H1 (cell line): ENCODE data around the gene COA5. TPM values are rescaled to one million over a fixed set of nuclear protein-coding genes. Genes with fewer than 3 reads are reported as not detected.

Experiments used
- CTCF ChIA-PET: fragments of 300-600 bp; sonication (Branson Sonifier 250); formaldehyde crosslinking; loops from one replicate; lab custom pipeline; 2021; ENCODE audit not compliant: partially characterized antibody; lab: Charles Lee
- POLR2A ChIA-PET: fragments of 300-600 bp; sonication (Branson Sonifier 250); formaldehyde crosslinking; loops from one replicate; lab custom pipeline; 2021; ENCODE audit warnings: inconsistent platforms; ENCODE audit not compliant: partially characterized antibody; lab: Charles Lee
- DNase-seq, 2 experiments: peaks; one replicate each; pipeline versions ENCODE4 v3.0.0 to v3.0.0-alpha.2; 2010 to 2022; ENCODE audit warnings: low spot score in 2 of 2, low read depth in 1 of 2, mixed read lengths in 1 of 2
- FAIRE-seq: peaks from 2 replicates; lab custom pipeline; 2011; peaks lifted over from hg19 to GRCh38; lab: Jason Lieb, UNC
- H2AFZ ChIP-seq: 2 replicates; pipeline ENCODE4 v1.8.1; 2012; ENCODE audit warnings: low read length, inconsistent platforms
- H2AK5ac ChIP-seq: 2 replicates; pipeline ENCODE4 v1.6.1; 2013; ENCODE audit warnings: low read depth, low read length
- H2BK120ac ChIP-seq: replicated peaks from 2 replicates; pipeline ENCODE3; 2013; ENCODE audit warnings: low read depth, low read length, inconsistent platforms
- H2BK12ac ChIP-seq: 2 replicates; pipeline ENCODE4 v1.6.1; 2013; ENCODE audit warnings: low read depth, low read length
- H2BK15ac ChIP-seq: 2 replicates; pipeline ENCODE4 v1.6.1; 2013; ENCODE audit warnings: low read length
- H2BK20ac ChIP-seq: 2 replicates; pipeline ENCODE4 v1.6.1; 2013; ENCODE audit warnings: low read length
- H2BK5ac ChIP-seq: 2 replicates; pipeline ENCODE4 v1.6.1; 2013; ENCODE audit warnings: low read depth, low read length
- H3K14ac ChIP-seq: 2 replicates; pipeline ENCODE4 v1.6.1; 2013; ENCODE audit warnings: inconsistent platforms; ENCODE audit not compliant: insufficient read length
- H3K18ac ChIP-seq: 2 replicates; pipeline ENCODE4 v1.6.1; 2013; ENCODE audit warnings: low read length; ENCODE audit errors: extremely low read depth
- H3K23ac ChIP-seq: 2 replicates; pipeline ENCODE4 v1.6.1; 2013; ENCODE audit warnings: inconsistent platforms; ENCODE audit not compliant: insufficient read length
- H3K23me2 ChIP-seq: 2 replicates; pipeline ENCODE4 v1.6.1; 2013; ENCODE audit warnings: low read depth, low read length
- H3K27ac ChIP-seq: 2 replicates; pipeline ENCODE4 v1.6.1; 2011; ENCODE audit warnings: low read depth, low read length, inconsistent platforms
- H3K27me3 ChIP-seq, 4 experiments: replicated peaks in 1 of 4; 1 replicate in 1 of 4; 2 replicates in 3 of 4; pipeline versions ENCODE4 v1.6.1 to v1.8.1; 2011 to 2013; ENCODE audit warnings: low read length in 3 of 4, mild to moderate bottlenecking in 3 of 4, inconsistent platforms in 2 of 4, mixed read lengths in 2 of 4, moderate library complexity in 1 of 4; ENCODE audit not compliant: control insufficient read depth in 3 of 4, insufficient read depth in 3 of 4; ENCODE audit errors: extremely low read depth in 1 of 4
- H3K36me3 ChIP-seq, 4 experiments: 2 replicates each; pipeline versions ENCODE4 v1.6.1 to v1.8.1; 2011 to 2013; ENCODE audit warnings: mild to moderate bottlenecking in 4 of 4, low read length in 3 of 4, moderate library complexity in 2 of 4, control low read depth in 1 of 4, inconsistent platforms in 1 of 4; ENCODE audit not compliant: insufficient read depth in 4 of 4, control insufficient read depth in 2 of 4
- H3K4ac ChIP-seq: replicated peaks from 2 replicates; pipeline ENCODE3; 2013; ENCODE audit warnings: low read length, low read depth, mixed read lengths, inconsistent platforms; ENCODE audit not compliant: insufficient read length
- H3K4me1 ChIP-seq, 4 experiments: replicated peaks in 1 of 4; 1 replicate in 1 of 4; 2 replicates in 3 of 4; pipeline versions ENCODE4 v1.6.1 to v1.8.1; 2011 to 2013; ENCODE audit warnings: low read length in 3 of 4, inconsistent platforms in 2 of 4, mixed read lengths in 1 of 4; ENCODE audit not compliant: insufficient read depth in 4 of 4, control insufficient read depth in 3 of 4
- H3K4me2 ChIP-seq, 2 experiments: 2 replicates each; pipeline versions ENCODE4 v1.6.1 to v1.8.1; 2011 to 2013; ENCODE audit warnings: low read depth in 2 of 2, low read length in 2 of 2, control low read depth in 1 of 2, inconsistent platforms in 1 of 2, mild to moderate bottlenecking in 1 of 2; ENCODE audit not compliant: insufficient read depth in 1 of 2
- H3K4me3 ChIP-seq, 4 experiments: fragments of 200-600, 300-600 bp in 1 of 4; sonication (generic), shearing (Covaris generic), sonication (Bioruptor Twin) in 1 of 4; 2 replicates each; pipeline versions ENCODE4 v1.5.1 to v1.8.1; 2011 to 2016; ENCODE audit warnings: low read length in 4 of 4, low read depth in 3 of 4, control low read depth in 2 of 4, inconsistent platforms in 2 of 4, mild to moderate bottlenecking in 2 of 4, mixed read lengths in 1 of 4, moderate library complexity in 1 of 4; ENCODE audit not compliant: insufficient read depth in 2 of 4; ENCODE audit errors: extremely low read depth in 1 of 4
- H3K56ac ChIP-seq: replicated peaks from 2 replicates; pipeline ENCODE3; 2013; ENCODE audit warnings: low read depth, mild to moderate bottlenecking, mixed read lengths, low read length, inconsistent platforms; ENCODE audit not compliant: insufficient read length
- H3K79me1 ChIP-seq: 2 replicates; pipeline ENCODE4 v1.6.1; 2013; ENCODE audit warnings: low read depth, low read length, control low read depth
- H3K79me2 ChIP-seq, 2 experiments: 2 replicates each; pipeline versions ENCODE4 v1.6.1 to v1.8.1; 2012 to 2013; ENCODE audit warnings: low read length in 2 of 2, mild to moderate bottlenecking in 2 of 2, inconsistent platforms in 1 of 2; ENCODE audit not compliant: insufficient read depth in 2 of 2, control insufficient read depth in 1 of 2
- H3K9ac ChIP-seq, 4 experiments: replicated peaks in 1 of 4; 1 replicate in 1 of 4; 2 replicates in 3 of 4; pipeline versions ENCODE4 v1.6.1 to v1.8.1; 2011 to 2013; ENCODE audit warnings: low read depth in 3 of 4, low read length in 3 of 4, control low read depth in 2 of 4, mild to moderate bottlenecking in 2 of 4, moderate library complexity in 2 of 4, inconsistent platforms in 1 of 4; ENCODE audit errors: extremely low read depth in 1 of 4
- H3K9me3 ChIP-seq, 2 experiments: 2 replicates each; pipeline versions ENCODE4 v1.6.1 to v1.8.1; 2012 to 2013; ENCODE audit warnings: mild to moderate bottlenecking in 2 of 2, moderate library complexity in 2 of 2, control low read depth in 1 of 2, inconsistent platforms in 1 of 2, low read depth in 1 of 2, low read length in 1 of 2, mixed read lengths in 1 of 2; ENCODE audit not compliant: insufficient read depth in 2 of 2
- H4K20me1 ChIP-seq, 2 experiments: replicated peaks in 1 of 2; 2 replicates each; pipeline versions ENCODE3 to v1.8.1; 2011 to 2013; ENCODE audit warnings: inconsistent platforms in 2 of 2, low read length in 2 of 2, mild to moderate bottlenecking in 1 of 2; ENCODE audit not compliant: insufficient read depth in 2 of 2, control insufficient read depth in 1 of 2
- H4K5ac ChIP-seq: 2 replicates; pipeline ENCODE4 v1.6.1; 2013; ENCODE audit warnings: low read length, low read depth, mixed read lengths, inconsistent platforms; ENCODE audit not compliant: insufficient read length
- H4K8ac ChIP-seq: 2 replicates; pipeline ENCODE4 v1.8.0; 2013; ENCODE audit warnings: mild to moderate bottlenecking, moderate library complexity, low read length, inconsistent platforms; ENCODE audit not compliant: insufficient read depth; ENCODE audit errors: extremely low read depth
- H4K91ac ChIP-seq: replicated peaks from 2 replicates; pipeline ENCODE3; 2013; ENCODE audit warnings: low read length, mixed read lengths, inconsistent platforms; ENCODE audit not compliant: insufficient read length
- BRCA1 ChIP-seq: IDR thresholded peaks from 2 replicates; pipeline ENCODE4 v1.6.1; 2012; ENCODE audit warnings: low read depth, low read length, improper control_type of control experiment
- WGBS, 2 experiments: shearing (Covaris generic) in 1 of 2; methylation state at CpG; one replicate each; pipeline versions ENCODE4 v1.1.6 to v1.1.7; 2013 to 2015; ENCODE audit warnings: low lambda C conversion rate in 2 of 2, mixed read lengths in 2 of 2, inconsistent platforms in 1 of 2, low coverage in 1 of 2, missing lambda C conversion rate in 1 of 2; ENCODE audit not compliant: insufficient replicate concordance in 2 of 2, insufficient coverage in 1 of 2, insufficient read length in 1 of 2; ENCODE audit errors: extremely low coverage in 1 of 2, missing lambda C conversion rate in 1 of 2; 5-methylcytosine and 5-hydroxymethylcytosine counted together
- polyA plus RNA-seq, 7 experiments: library from polyadenylated mRNA; depleted of rRNA in 3 of 7; stranded (reverse) in 5 of 7; unstranded in 2 of 7; fragments of >200 nt in 5 of 7; fragments of 200-250 nt in 2 of 7; gene quantifications; 1 replicate in 5 of 7; 2 replicates in 1 of 7; 4 replicates in 1 of 7; pipeline versions ENCODE4 v1.2.1 to v1.2.3, GENCODE V29; 2011 to 2013; ENCODE audit warnings: missing spikeins in 2 of 7, mixed read lengths in 2 of 7
- total RNA-seq: library from RNA; stranded (reverse); fragmentation: NEBNext Ultra II Directional; extraction: Animal tissue kit (Norgen Biotek cat#: 25700); gene quantifications from 2 replicates; pipeline ENCODE4 v1.2.1, GENCODE V29; 2021

The COA5 gene
- total and polyA plus RNA-seq, 2 of the 8 experiments (the other 6 are each of a cell fraction or from before 2014, with no cell fraction given), result 20.3 to 24.7 TPM

- Histone ChIP-seq H4K5ac (no peak overlapping the region), H3K9ac (no peak overlapping the region), H3K56ac (no peak overlapping the region), H2BK15ac (no peak overlapping the region), H3K36me3 (peaks cover 7 to 39% (median 27%) of the 10 kb centered on the region in 4 experiments; a peak in 7 of 8 replicates), H3K4me1 (no peaks in the 10 kb centered on the region), H2BK5ac (no peak overlapping the region), H2BK12ac (no peak overlapping the region), H4K20me1 (peaks cover 0 to 3% of the 10 kb centered on the region in 2 experiments), H2AFZ (no peak overlapping the region), H3K23ac (no peak overlapping the region), H3K23me2 (no peaks in the 10 kb centered on the region), H3K18ac (no peak overlapping the region), H3K4me3 (no peak overlapping the region), H3K27ac (no peak overlapping the region), H3K79me1 (no peaks in the 10 kb centered on the region), H3K79me2 (no peaks in the 10 kb centered on the region), H3K9me3 (no peaks in the 10 kb centered on the region), H2BK120ac (no peak overlapping the region), H2AK5ac (no peak overlapping the region), H4K8ac (no peak overlapping the region), H3K4ac (no peak overlapping the region), H4K91ac (no peak overlapping the region), H2BK20ac (no peak overlapping the region), H3K4me2 (no peak overlapping the region), H3K14ac (no peak overlapping the region), H3K27me3 (no peaks in the 10 kb centered on the region)
- no peak for DNase-seq
- no peak for FAIRE-seq
- CTCF ChIA-PET, result no interaction called here
- WGBS, 2 experiments, result 94% methylated on average over 17 of the region's 17 CpGs; no CpG with 5 or more reads in 1 of the 2 experiments
- POLR2A ChIA-PET, result no interaction called here
- TF ChIP-seq BRCA1, result no peak
These were observed 43.7 kb downstream of the COA5 start for GRCh38 chr2:98564541-98565132.
